Pons (tissue), 1 donor: Measurements from ENCODE around the gene NHLH1.

Source experiments
- DNase-seq: peaks from one replicate; pipeline ENCODE4 v3.0.0-alpha.2; 2016; ENCODE audit warnings: low spot score

Gene NHLH1

DNA sequence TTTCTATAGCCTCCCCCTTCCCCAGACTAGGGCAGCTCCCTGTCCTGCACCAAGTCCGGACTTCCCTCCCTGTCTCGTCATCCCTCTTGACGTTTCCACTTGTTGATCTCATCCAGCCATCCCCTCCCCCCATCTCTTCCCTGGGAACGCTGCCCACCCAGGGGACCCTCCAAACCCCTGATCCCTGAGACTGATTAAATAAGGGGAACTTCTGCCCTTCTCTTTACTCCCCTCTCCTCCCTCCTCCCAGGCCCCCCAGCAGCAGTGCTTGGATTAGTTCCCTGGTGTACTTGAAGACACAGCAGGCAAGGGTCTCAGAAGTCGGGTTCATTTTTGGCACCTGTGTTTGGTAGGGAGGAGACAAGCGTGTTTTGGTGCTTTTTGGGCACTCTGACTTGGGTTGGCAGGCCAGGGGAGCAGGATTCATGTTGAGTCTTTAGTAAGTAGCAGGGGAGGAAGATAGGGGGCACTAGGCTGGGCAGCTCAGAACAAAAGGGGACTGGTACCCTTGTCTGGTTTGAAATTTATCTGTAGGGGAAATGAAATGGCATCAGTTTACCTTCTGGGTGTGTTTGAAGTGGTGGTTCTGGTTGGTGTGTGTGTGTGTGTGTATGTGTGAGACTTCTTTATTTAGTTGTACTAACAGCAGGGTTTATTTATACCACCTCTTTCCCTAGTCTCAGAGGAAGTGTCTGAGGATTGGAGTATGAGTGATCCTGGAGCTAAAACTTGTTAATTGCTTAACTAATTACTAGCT lies 44.6 kb downstream of the NHLH1 start:
- DNase-seq = no peak

DNA sequence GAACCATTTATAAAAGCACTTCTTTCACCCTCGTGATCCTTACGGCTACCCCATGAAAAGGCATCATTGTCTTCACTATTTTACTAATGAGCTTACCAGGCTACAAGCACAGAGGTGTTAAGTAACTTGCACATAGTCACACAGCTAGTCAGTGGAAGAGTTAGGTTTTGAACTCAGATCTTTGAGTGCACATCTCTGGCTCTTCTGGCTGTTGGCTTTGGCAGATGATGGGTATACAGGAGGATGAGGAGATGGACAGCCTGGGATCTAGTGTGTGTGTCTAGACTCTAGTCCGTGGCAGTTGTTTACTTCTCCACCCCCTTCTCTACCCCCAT lies 45.1 kb downstream of the NHLH1 start:
- DNase-seq = no peak

DNA sequence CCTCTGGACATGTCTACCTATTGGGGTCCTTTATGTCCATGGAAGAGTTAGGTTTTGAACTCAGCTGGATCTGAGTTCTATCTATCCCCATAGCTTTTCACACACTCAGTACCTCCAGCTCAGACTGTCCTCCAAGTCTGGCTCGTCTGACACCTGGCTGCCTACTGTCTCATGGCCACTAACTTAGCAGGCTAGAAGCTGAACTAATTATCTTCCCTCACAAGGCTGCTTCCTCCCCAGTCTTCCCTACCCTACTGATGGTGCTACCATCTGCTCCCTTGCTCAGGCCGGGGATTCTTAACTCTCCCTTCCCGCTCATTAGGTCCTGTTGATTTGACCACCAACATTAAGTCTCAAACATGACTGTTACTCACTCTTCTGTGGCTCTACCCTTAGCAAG lies 46.8 kb downstream of the NHLH1 start:
- DNase-seq = no peak

DNA sequence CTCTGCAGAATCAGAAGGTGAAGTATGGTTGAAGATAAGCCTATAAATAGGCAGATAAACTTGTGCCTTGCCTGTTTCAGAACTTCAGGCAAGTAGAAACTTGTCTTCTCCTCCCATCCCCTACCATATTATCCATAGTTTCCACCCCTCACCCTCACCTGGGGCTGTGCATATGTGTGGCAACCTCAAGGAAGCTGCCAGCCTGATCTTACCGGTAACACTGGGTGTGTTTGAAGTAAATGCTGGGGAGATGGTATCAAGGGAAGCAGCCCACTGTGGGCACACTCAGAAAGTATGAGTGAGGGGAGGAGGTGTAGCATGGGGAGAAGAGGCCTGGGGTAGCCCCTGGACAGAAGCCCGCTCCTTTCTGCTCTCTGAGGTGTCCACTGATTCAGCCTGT lies 48.0 kb downstream of the NHLH1 start:
- DNase-seq = no peak

DNA sequence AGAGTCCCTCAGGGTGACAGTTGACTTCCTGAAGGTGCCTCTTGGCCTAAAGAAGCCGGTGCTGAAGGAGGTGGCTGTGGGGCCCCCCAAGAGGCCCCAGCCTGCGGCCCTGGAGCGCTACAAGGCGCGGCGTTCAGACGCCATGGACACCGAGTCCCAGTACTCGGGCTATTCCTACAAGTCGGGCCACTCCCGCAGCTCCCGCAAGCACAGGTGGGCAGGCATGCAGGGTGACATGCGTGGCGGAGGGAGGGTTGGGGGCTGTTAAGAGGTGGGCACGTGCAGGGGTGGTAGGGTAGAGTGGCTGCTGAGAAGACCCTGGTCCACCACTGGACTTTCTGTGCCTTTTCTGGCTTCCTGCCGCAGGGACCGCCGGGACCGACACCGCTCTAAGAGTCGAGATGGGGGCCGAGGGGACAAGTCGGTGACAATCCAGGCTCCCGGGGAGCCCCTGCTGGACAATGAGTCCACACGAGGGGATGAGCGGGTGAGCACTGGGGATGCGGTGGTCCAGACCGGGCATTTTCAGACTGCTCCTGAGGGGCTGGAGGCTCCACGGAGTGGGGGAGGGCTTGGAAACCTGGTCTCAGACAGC lies 48.9 kb downstream of the NHLH1 start:
- no peak for DNase-seq

DNA sequence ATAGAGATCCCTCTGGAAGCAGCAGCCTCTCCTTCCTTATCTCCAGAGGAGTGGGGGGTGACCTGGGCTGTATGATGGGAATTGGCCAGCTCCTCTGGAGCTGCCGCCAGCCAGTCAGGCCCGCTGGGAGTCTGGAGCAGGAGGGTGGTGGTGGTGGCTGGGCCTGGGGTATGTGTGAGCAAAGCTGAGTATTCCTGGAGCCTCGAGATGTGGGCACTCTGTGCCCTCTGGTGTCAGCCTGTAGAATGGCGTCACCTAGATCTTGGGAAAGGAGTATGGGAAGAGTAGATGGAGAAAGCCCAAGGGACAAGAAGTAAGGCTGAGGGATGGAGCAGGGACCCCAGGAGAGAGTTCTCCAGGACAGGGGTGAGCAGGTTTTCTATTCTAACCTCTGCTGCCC lies 49.5 kb downstream of the NHLH1 start:
- DNase-seq = no peak

DNA sequence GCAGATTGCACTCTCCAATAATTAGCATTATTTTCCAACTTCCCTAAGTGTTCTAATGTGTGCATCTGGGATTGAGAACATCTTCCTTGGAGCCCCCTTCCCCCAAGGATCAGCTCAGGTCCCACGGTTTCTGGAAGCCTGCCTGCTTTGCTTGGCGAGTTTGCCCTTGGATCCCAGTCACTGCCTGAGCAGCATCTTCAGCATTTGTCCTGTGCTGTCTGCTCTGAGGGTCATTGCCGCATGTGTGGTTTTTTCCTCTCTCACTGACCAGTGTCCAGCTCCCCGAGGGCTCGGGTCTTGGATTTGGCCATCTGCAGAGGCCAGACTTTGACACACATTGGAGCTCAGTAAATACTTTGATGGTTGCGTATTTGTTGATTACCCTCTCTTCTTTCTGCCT lies 51.6 kb downstream of the NHLH1 start:
- DNase-seq = no peak

DNA sequence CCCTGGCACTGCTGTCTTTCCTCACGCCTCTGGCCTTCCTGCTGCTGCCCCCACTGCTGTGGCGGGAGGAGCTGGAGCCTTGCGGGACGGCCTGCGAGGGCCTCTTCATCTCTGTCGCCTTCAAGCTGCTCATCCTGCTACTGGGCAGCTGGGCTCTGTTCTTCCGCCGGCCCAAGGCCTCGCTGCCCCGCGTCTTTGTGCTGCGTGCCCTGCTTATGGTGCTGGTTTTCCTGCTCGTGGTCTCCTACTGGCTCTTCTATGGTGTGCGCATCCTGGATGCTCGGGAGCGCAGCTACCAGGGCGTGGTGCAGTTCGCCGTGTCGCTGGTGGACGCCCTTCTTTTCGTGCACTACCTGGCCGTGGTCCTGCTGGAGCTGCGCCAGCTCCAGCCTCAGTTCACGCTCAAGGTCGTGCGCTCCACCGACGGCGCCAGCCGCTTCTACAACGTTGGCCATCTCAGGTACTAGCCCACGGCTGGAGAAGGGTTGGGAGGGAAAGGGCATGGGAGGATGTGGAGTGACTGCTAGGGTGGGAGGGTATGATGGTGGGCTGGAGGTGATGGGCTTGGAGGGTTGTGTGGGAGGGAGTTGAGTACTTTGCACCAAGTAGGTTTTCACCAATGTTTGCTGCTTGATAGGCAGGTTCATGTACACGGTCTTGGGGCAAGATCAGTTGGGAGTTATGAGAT lies 52.4 kb downstream of the NHLH1 start:
- no peak for DNase-seq

DNA sequence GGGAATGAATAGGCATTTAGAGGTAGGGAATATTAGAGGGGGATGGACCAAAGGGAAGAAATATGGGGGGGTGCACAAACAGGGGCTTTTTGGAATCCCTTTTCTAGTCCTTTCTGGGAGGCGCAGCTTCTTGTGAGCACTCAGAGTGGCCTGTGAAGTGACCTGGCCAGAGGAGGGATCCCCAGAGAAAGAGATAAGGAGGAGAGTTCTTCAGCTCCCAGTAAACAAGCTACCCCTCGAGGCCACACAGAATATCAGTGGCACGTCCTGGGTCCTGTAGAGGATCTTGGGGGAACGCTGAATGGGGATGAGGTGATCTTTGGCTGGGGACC lies 52.9 kb downstream of the NHLH1 start:
- no peak for DNase-seq

DNA sequence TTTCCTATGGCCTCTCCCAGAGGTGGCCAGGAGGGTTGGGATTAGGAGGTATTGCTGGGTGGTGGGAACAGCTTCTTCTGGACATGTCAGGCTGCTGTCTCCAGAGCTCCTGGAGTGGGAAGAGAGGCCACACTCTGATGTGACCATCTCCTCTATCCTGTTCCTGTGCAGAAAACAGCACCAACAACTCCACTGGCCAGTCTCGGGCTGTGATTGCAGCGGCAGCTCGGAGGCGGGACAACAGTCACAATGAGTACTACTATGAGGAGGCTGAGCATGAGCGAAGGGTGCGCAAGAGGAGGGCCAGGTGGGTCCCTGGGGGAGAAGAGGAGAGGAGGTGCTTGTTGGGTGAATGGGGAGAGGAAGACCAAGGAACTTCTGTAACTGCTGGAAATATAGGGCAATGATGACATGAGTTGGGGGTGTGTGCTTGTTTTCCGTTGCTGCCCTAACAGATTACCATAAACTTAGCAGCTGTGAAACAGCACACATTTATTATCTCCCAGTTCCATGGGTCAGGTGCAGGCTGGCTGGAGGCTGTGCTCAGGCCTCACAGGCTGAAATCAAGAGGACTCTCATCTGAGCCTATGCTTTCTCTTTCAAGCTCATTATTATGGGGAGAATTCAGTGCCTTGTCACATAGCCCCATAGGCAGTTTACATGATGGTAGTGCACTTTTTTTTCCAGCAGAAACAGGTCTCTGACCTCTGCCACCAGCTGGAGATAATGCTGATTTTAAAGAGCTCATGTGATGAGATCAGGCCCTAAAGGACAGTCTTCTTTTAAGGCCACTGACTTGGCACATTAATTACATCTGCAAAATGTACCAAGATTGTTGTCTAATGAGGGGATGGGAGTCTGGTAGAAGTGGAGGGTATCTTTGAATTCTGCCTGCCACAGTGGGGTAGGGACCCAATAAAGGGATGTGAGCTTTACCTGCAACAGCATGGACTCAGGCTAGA lies 54.3 kb downstream of the NHLH1 start:
- no peak for DNase-seq

DNA sequence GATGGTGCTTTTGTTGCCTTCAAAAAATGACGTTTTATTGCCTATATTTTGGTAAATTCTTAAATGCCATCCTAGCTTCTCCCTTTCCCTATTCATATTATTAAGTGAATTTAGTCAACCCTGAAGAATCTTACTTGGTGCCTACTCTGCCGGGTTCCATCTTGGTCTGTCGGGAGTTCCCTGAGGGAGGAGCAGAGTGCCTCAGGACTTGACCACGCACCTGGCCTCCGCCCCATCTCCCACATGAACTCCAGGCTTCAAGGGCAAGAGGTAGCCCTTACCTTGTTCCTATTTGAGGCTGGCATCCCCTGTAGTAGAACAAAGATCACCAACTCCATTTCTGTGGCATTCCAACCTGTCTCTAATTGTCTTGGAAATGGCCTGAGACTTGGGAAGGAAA lies 55.0 kb downstream of the NHLH1 start:
- DNase-seq = no peak
